ENCODE results near the gene SLC39A11. TPM values are rescaled to one million over a fixed set of nuclear protein-coding genes. Genes with fewer than 3 reads are reported as not detected.

SLC39A11 gene
- polyA plus RNA-seq, 1 of the 3 experiments (the other 2 are of a cell fraction) = 23.5 TPM

GRCh38 chr17:73042809-73043685, 49.4 kb downstream of the SLC39A11 start:
- Histone ChIP-seq H3K9ac (no peak overlapping the region; the same call in 1 of the 2 replicates), H3K4me1 (ENCODE audit: control insufficient read depth in 1 of 2, insufficient read depth in 2 of 2, low read depth in 1 of 2, low read length in 1 of 2) (peaks cover 9 to 18% of the 10 kb centered on the region in 2 experiments; a peak in 3 of 4 replicates), H4K20me1 (ENCODE audit: insufficient read depth) (peaks cover 4% of the 10 kb centered on the region; the same call in 1 of the 2 replicates), H3F3A (replicated peaks; ENCODE audit: insufficient read depth) (peaks cover 27% of the 10 kb centered on the region), H3K27ac (ENCODE audit: low read depth in 2 of 2, low read length in 1 of 2) (peak overlapping the region; percentile 58 to 78), H3K27me3 (ENCODE audit: insufficient read depth) (no peaks in the 10 kb centered on the region), H3K9me3 (peaks cover 10% of the 10 kb centered on the region; the same call in 1 of the 2 replicates), H3K36me3 (replicated peaks in 1 of 2; ENCODE audit: control insufficient read depth in 1 of 2, insufficient read depth in 2 of 2, low read length in 1 of 2) (peaks cover 0 to 7% of the 10 kb centered on the region in 2 experiments), H3K9me2 (no peaks in the 10 kb centered on the region), H3K4me2 (peak overlapping the region; percentile 61; the same call in 1 of the 2 replicates), H2AFZ (ENCODE audit: low read depth) (no peak overlapping the region), H3K4me3 (ENCODE audit: low read depth in 2 of 2, low read length in 1 of 2) (peak overlapping the region in 1 of 2 experiments; percentile 16; a peak in 1 of 4 replicates), H3K79me2 (ENCODE audit: insufficient read depth) (no peaks in the 10 kb centered on the region)
- WGBS (ENCODE audit: low lambda C conversion rate) = 47% methylated on average over 7 of the region's 7 CpGs
- TF ChIP-seq POLR2AphosphoS5 (IDR thresholded peaks at IDR 0.05; ENCODE audit: low read depth, low read length) = no peak
- TF ChIP-seq CHD2 (IDR thresholded peaks at IDR 0.05; ENCODE audit: low read length, partially characterized antibody) = peak; percentile 13
- no peak for TF ChIP-seq REST (IDR thresholded peaks at IDR 0.05; ENCODE audit: low read depth, low read length)
- peak in 1 of 2 experiments; percentile 33; a peak in 1 of 4 replicates for TF ChIP-seq EP300 (IDR thresholded peaks at IDR 0.05; ENCODE audit: borderline replicate concordance in 1 of 2, low read depth in 1 of 2, low read length in 1 of 2)
- peak; percentile 24 for TF ChIP-seq TCF12 (IDR thresholded peaks at IDR 0.05)
- no peak for TF ChIP-seq ZBTB33 (IDR thresholded peaks at IDR 0.05; ENCODE audit: borderline replicate concordance, low read depth)
- TF ChIP-seq TEAD4 (IDR thresholded peaks at IDR 0.05; ENCODE audit: borderline replicate concordance, insufficient read depth) = no peak
- no peak for TF ChIP-seq MXI1 (IDR thresholded peaks at IDR 0.05; ENCODE audit: low read depth, low read length)
- peak; percentile 29; the same call in 1 of the 2 replicates for TF ChIP-seq PBX3 (IDR thresholded peaks at IDR 0.05)
- no peak for TF ChIP-seq MAX (IDR thresholded peaks at IDR 0.05; ENCODE audit: low read depth)
- TF ChIP-seq RCOR1 (IDR thresholded peaks at IDR 0.05; ENCODE audit: low read length) = no peak
- TF ChIP-seq JUND (IDR thresholded peaks at IDR 0.05) = peak; percentile 4; the same call in 1 of the 2 replicates
- TF ChIP-seq SIN3A (IDR thresholded peaks at IDR 0.05; ENCODE audit: borderline replicate concordance, low read depth, low read length) = no peak
- no peak for TF ChIP-seq GABPA (IDR thresholded peaks at IDR 0.05; ENCODE audit: low read depth)
- TF ChIP-seq RAD21 (IDR thresholded peaks at IDR 0.05; ENCODE audit: low read length) = 0 out of 2 replicates have a peak, but pooled peaks have one; percentile 2
- no peak for TF ChIP-seq TAF1 (IDR thresholded peaks at IDR 0.05; ENCODE audit: borderline replicate concordance, low read depth, low read length)
- peak; percentile 52; the same call in 1 of the 2 replicates for TF ChIP-seq USF1 (IDR thresholded peaks at IDR 0.05; ENCODE audit: borderline replicate concordance, low read depth)
- CTCF ChIA-PET = interaction anchor here (0.9 to 3.6 kb wide), 9 partner anchors 13 to 486 kb away, joined by 3 to 12 read pairs (median 4); partner anchors contain the start of gene SLC39A11
- DNase-seq = peak; percentile 47
- POLR2A ChIA-PET = no interaction called here
